Measurements from ENCODE around the gene MRPL23.
A peak's percentile ranks its signal among the peaks of the same experiment; 100 is the strongest.

MRPL23 gene

DNA sequence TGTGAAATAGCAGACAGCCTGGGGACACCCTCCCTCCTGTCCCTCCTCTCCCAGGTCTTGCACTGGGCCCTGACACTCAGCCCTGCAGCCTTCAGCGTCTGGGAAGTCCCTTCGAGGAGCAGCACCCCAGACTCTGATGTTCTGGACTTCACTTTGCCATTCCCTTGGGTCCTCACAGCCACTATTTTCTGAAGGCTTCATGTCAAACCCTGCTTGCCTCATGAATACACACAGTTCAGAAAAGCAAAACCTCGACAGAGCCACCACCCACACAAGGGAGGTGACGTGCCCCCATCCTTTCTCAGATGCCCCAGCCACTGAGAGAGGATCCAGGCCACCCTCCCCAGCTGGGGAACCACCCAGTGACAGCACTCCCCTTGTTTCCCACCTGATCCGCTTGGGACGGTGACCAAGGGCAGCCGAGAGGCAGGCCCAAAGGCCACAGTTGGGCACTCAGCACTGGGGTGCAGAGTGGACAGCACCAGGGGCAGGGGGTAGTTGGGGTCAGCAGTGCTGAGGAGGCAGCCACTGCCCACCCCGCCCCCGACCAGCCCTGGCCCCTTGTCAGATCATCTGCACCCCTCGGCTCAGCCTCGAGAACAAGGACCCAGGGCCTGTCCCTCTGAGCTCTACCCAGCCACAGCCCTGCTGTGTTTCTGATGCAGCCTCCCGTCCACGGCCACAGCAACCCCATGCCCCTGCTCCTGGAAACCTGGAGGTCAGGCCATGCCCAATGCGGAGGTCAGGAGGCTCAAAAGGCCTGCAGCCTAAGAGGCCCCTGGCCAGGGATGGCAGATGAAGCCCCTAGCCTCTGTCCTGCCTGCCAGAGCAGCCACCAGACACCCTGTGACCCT, 30.8 kb upstream of the MRPL23 start:
- Histone ChIP-seq H3K27me3 (replicated peaks; ENCODE audit: control insufficient read depth, insufficient read depth, low read length) (no peaks in the 10 kb centered on the region), H3K4me1 (ENCODE audit: control insufficient read depth, insufficient read depth, low read length) (peaks cover 6% of the 10 kb centered on the region), H3K9ac (ENCODE audit: low read length) (peak overlapping the region; percentile 45), H3K9me3 (ENCODE audit: control insufficient read depth, low read length) (no peaks in the 10 kb centered on the region), H3K36me3 (ENCODE audit: control insufficient read depth, insufficient read depth, low read length, severe bottlenecking) (no peaks in the 10 kb centered on the region), H3K4me3 (ENCODE audit: low read length) (no peak overlapping the region)
- DNase-seq (ENCODE audit: low read depth), result no peak

DNA sequence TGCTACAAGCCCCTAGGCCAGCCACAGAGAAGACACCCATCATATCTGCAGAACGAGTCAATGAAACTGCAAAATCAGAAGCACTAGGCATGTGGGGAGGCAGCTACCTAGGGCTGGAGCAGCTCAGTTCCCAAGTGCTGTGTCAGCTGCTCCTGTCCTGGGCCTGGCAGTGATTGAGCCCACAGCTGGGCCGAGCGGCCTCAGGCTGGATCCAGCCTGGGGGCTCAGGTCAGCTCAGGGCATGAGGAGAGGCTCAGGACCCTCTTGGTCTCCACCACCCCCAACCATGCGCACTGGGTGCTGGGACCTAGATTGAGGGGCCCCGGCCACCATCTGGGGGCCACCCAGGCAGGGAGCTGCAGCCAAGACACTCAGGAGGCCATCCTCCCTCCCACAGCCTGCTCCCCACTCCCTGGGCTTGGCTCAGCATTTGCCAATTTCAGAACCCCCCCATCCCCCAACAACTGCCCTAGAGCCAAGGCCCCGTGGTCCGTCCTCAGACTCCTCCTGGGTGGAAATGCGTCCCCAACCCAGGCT, 30.1 kb upstream of the MRPL23 start:
- H3K4me3 ChIP-seq (ENCODE audit: low read length), result no peak overlapping the region
- no peak for DNase-seq (ENCODE audit: low read depth)

DNA sequence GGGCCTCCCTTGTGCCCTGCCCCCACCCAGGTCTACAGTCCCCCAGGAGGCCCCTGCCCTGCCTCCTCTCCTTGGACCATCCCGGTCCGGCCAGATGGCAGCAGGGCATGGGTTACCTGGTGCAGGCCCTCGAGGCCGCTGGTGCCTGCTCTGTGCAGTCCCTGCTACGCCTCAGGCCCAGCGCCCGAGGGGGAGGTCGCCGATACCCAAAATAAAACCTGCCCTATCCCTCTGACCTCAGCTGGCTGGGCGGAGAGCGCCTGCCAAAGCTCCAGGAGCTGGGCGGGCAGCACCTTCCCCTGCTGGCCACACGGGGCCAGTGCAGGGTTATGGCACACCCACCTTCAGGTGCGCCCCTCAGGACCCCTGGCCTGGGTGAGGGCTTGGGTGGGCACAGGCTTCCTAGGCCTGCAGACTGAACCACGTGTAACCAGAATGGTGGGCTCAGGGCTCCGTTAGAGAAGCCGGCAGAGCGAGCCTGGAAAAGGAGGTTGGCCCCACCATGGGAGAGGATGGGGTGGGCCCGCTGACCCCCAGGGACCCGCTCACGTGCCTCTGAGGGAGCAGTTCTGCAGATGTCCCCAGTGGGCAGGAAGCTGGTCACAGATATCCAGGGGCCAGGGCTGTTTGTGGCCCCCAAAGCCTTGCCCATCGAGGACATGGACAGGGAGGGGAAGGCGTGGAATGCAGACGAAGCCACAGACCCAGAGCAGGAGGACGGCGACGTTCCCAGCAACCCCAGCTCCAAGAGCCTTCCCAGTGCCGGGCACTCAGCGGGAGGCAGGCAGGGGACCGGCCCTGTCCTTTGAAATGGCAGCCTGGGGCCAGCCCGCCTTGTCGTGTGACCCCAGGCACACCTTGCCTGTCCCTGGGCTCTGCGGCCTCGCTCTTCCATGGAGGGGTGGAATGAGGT, 29.4 kb upstream of the MRPL23 start:
- Histone ChIP-seq H3K27me3 (replicated peaks; ENCODE audit: control insufficient read depth, insufficient read depth, low read length) (no peaks in the 10 kb centered on the region), H3K9me3 (ENCODE audit: control insufficient read depth, low read length) (no peaks in the 10 kb centered on the region), H3K36me3 (ENCODE audit: control insufficient read depth, insufficient read depth, low read length, severe bottlenecking) (no peaks in the 10 kb centered on the region), H3K4me3 (ENCODE audit: low read length) (no peak overlapping the region), H3K9ac (ENCODE audit: low read length) (no peak overlapping the region), H3K4me1 (ENCODE audit: control insufficient read depth, insufficient read depth, low read length) (peaks cover 20% of the 10 kb centered on the region)
- DNase-seq (ENCODE audit: low read depth), result no peak

More for the DNA sequence above, 30.1 kb upstream of the MRPL23 start:
- Histone ChIP-seq H3K9me3 (ENCODE audit: control insufficient read depth, low read length) (no peaks in the 10 kb centered on the region), H3K36me3 (ENCODE audit: control insufficient read depth, insufficient read depth, low read length, severe bottlenecking) (no peaks in the 10 kb centered on the region), H3K4me1 (ENCODE audit: control insufficient read depth, insufficient read depth, low read length) (peaks cover 13% of the 10 kb centered on the region), H3K27me3 (replicated peaks; ENCODE audit: control insufficient read depth, insufficient read depth, low read length) (no peaks in the 10 kb centered on the region), H3K9ac (ENCODE audit: low read length) (peak overlapping the region; percentile 45)

GRCh38 chr11:1918436-1919315, 28.5 kb upstream of the MRPL23 start:
- Histone ChIP-seq H3K36me3 (ENCODE audit: control insufficient read depth, insufficient read depth, low read length, severe bottlenecking) (no peaks in the 10 kb centered on the region), H3K4me3 (ENCODE audit: low read length) (no peak overlapping the region), H3K9ac (ENCODE audit: low read length) (no peak overlapping the region), H3K4me1 (ENCODE audit: control insufficient read depth, insufficient read depth, low read length) (peaks cover 20% of the 10 kb centered on the region), H3K27me3 (replicated peaks; ENCODE audit: control insufficient read depth, insufficient read depth, low read length) (no peaks in the 10 kb centered on the region), H3K9me3 (ENCODE audit: control insufficient read depth, low read length) (no peaks in the 10 kb centered on the region)
- no peak for DNase-seq (ENCODE audit: low read depth)

DNA sequence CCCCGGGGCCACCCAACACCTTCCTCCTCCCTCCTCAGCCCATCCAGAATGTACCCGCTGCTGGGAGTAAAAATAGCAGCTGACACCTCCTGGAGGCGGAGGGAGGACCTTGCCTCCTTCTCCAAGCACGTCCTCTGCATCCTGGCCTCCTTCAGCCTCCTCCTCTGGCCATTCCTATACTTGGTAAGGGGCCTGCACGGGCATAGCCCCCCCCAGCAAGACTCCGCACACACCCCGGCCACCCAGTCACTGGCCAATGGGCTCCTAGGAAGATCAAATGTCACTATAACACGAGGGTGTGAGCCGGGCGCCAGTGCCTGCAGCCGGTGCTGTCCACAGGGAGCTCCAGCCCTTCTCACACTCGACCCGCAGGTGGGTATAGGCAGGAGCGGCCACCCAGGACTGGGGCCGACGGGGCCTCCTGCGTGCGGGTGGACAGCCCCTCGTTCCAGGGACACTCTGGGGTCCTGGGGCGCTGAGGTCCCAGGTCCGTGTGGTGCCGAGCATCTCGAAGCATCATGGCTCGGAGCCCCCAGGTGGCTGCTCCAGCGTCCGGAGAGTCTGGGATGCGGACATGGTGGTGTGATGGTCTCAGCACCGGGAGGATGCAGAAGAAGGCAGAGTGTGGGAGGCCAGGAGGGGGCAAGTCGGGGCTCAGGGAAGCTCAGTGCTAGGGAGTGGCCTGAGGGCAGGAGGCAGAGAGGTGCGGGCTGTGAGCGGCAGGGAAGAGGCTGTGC, 27.6 kb upstream of the MRPL23 start, which contains the start of gene TNNT3:
TSS of gene TNNT3 (plus strand) at position 313 of the 737 bp plus-strand sequence. CDS start 3,172 bp downstream, outside the sequence.
- Histone ChIP-seq H3K4me3 (ENCODE audit: low read length) (no peak within 1 kb of the TSS), H3K27me3 (replicated peaks; ENCODE audit: control insufficient read depth, insufficient read depth, low read length) (no peaks in the 10 kb centered on the region), H3K4me1 (ENCODE audit: control insufficient read depth, insufficient read depth, low read length) (peaks cover 20% of the 10 kb centered on the region), H3K36me3 (ENCODE audit: control insufficient read depth, insufficient read depth, low read length, severe bottlenecking) (no peaks in the 10 kb centered on the region), H3K9me3 (ENCODE audit: control insufficient read depth, low read length) (no peaks in the 10 kb centered on the region), H3K9ac (ENCODE audit: low read length) (no peak within 1 kb of the TSS)
- no peak for DNase-seq (ENCODE audit: low read depth)

- Histone ChIP-seq H3K27me3 (replicated peaks; ENCODE audit: control insufficient read depth, insufficient read depth, low read length) (no peaks in the 10 kb centered on the region), H3K4me3 (ENCODE audit: low read length) (no peak overlapping the region), H3K4me1 (ENCODE audit: control insufficient read depth, insufficient read depth, low read length) (peaks cover 20% of the 10 kb centered on the region), H3K36me3 (ENCODE audit: control insufficient read depth, insufficient read depth, low read length, severe bottlenecking) (no peaks in the 10 kb centered on the region), H3K9ac (ENCODE audit: low read length) (no peak overlapping the region), H3K9me3 (ENCODE audit: control insufficient read depth, low read length) (no peaks in the 10 kb centered on the region)
- no peak for DNase-seq (ENCODE audit: low read depth)
These were observed 26.8 kb upstream of the MRPL23 start for GRCh38 chr11:1920128-1920908.

DNA sequence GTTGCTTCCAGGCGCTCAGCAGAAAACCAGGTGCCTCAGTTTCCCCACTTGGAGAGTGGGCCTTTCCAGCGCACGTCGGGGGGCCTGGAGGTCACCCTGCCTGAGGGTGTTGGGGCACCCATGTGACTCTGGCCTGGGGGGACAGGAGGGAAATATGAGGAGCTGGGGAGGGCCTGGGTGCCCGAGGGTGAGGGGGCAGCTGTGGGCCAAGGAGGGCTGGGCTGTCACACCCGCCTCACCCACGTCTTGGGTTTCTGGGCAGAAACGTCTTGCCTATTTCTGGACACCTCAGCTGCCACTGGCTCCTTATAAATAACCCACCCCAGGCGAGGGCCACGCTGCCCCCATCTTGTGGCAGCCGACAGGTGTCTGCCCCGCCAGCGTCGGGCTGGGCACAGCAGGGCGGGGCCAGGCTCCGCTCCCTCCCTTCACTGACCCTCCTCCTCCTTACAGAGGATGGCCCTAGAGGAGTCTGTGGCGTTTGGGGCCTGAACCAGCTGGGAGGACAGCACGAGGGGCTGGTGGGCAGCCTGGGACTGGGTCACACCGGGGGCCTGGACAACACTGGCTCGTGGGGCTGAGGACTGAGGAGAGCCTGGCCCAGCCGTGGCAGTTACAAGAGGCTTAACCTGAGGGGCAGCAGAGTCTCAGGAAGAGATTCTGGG, 26.1 kb upstream of the MRPL23 start:
- Histone ChIP-seq H3K36me3 (ENCODE audit: control insufficient read depth, insufficient read depth, low read length, severe bottlenecking) (no peaks in the 10 kb centered on the region), H3K27me3 (replicated peaks; ENCODE audit: control insufficient read depth, insufficient read depth, low read length) (no peaks in the 10 kb centered on the region), H3K9ac (ENCODE audit: low read length) (peak overlapping the region; percentile 71), H3K9me3 (ENCODE audit: control insufficient read depth, low read length) (no peaks in the 10 kb centered on the region), H3K4me1 (ENCODE audit: control insufficient read depth, insufficient read depth, low read length) (peaks cover 20% of the 10 kb centered on the region), H3K4me3 (ENCODE audit: low read length) (no peak overlapping the region)
- DNase-seq (ENCODE audit: low read depth), result no peak

- H3K9me3 ChIP-seq (ENCODE audit: control insufficient read depth, low read length), result no peaks in the 10 kb centered on the region
- DNase-seq (ENCODE audit: low read depth), result peak; percentile 42
- H3K4me3 ChIP-seq (ENCODE audit: low read length), result no peak overlapping the region
- no peaks in the 10 kb centered on the region for H3K36me3 ChIP-seq (ENCODE audit: control insufficient read depth, insufficient read depth, low read length, severe bottlenecking)
- H3K9ac ChIP-seq (ENCODE audit: low read length), result peak overlapping the region; percentile 71
- peaks cover 20% of the 10 kb centered on the region for H3K4me1 ChIP-seq (ENCODE audit: control insufficient read depth, insufficient read depth, low read length)
- H3K27me3 ChIP-seq (replicated peaks; ENCODE audit: control insufficient read depth, insufficient read depth, low read length), result no peaks in the 10 kb centered on the region
These were observed 25.5 kb upstream of the MRPL23 start for GRCh38 chr11:1921574-1922141.

DNA sequence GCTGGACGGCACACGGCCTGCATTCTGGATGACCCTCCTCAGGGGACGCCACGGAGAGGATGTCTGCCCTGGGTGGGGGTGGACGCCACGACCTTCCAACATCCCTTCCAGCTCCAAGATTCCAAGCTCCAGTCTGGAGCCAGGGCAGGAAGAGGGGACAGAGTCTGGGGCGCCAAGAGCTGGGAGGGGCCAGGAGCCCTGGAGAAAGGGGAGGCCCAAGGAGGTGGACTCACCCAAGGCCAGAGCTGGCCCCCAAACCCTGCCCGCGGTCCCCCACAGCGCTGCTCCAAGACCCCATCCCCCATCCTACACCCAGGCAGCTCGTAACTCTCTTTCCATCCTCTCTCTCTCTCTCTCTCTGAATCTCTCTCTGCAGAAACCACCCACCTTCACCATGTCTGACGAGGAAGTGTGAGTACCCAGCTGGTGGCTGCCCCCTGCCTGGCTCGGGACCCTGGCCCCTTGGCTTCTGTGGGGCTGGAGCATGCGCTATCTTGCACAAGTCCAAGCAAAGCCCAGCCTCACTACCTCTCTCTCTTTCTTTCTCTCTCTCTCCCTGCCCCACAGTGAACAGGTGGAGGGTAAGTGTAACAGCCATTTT, 24.6 kb upstream of the MRPL23 start:
- no peaks in the 10 kb centered on the region for H3K36me3 ChIP-seq (ENCODE audit: control insufficient read depth, insufficient read depth, low read length, severe bottlenecking)
- no peak for DNase-seq (ENCODE audit: low read depth)
- H3K27me3 ChIP-seq (replicated peaks; ENCODE audit: control insufficient read depth, insufficient read depth, low read length), result no peaks in the 10 kb centered on the region
- peak overlapping the region; percentile 71 for H3K9ac ChIP-seq (ENCODE audit: low read length)
- H3K9me3 ChIP-seq (ENCODE audit: control insufficient read depth, low read length), result no peaks in the 10 kb centered on the region
- no peak overlapping the region for H3K4me3 ChIP-seq (ENCODE audit: low read length)
- H3K4me1 ChIP-seq (ENCODE audit: control insufficient read depth, insufficient read depth, low read length), result peaks cover 29% of the 10 kb centered on the region

All from adipocyte (in vitro differentiated cells).